CD4-positive, alpha-beta T cell treated with Interleukin-2 at 100 ng/mL for 4 hours (primary cell): ENCODE measurements around the gene C2CD4C.
"Not testable (repeated sequence)": the region's sequence is repeated elsewhere in the genome, so short reads cannot be mapped to it uniquely, and the experiment has no call there.

Experiments
- DNase-seq: peaks from one replicate; pipeline ENCODE4 v3.0.0-alpha.2; 2020; ENCODE audit warnings: low spot score

C2CD4C gene

DNA sequence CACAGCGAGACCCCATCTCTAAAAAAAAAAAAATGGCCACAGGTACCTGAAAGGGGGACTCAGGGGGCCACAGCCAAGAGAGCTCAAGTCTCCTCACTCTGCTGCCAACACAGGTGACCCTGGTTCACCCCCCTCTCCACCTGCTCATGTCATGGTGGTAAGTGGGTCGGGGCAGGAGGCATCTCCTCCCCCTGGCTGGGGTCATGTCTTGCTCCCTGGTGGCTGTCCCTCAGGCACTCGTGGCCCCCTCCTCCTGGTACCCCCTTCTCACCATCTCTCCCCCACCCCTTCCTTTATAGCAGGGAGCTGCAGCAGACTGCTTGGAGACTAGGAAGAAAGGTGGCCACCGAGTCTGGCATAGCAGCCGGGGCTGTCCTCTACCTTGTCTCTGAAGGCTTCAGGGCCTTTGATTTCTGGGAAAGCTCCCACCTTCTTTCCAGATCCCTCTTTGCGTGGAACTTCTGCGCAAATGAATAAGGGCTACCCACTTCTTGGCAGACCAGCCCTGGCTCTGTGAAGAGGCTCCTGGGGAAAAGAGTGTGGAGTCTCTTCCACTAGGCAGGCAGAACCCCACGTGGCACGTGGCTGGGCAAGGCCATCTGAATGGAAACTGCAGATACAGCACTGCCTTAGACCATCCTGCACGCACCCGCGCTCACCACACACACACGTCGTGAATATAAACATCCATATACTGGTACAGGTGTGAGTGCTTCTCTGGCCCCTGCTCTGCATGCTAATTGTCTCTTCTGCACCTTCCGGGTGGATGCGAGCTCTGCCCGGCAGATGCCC lies 44.3 kb downstream of the C2CD4C start:
- no peak for DNase-seq

DNA sequence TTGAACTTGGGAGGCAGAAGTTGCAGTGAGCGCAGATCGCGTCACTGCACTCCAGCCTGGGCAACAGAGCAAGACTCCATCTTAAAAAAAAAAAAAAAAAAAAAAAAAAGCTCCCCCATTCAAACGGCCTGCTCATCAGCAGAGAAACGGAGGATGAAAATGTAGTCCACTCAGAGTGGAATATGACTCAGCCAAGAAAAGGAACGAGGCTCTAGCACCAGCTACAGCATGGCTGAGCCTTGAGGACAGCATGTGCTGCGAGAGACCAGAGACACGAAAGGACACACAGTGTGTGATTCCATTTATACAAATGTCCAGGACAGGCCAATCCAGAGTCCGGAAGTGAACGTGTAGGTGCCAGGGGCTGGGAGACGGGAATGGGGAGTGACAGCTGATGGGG lies 46.3 kb downstream of the C2CD4C start:
- no peak for DNase-seq

DNA sequence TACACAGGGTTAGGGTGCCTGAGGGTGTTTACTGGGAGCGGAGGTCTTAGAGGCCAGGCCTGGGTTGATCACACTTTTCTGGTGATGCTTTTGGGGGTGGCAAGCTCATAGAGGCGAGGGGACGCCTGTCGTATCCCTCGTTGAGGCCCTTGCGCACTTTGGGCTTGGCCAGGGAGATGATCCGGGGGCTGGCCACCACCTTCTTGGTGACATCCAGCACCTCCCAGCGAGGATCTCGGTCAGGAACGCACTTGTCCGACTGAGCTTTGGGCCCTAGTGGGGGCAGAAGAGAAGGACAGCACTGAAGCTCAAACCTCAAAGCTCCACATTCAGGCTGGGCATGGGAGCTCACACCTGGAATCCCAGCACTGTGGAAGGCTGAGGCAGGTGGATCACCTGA lies 46.8 kb downstream of the C2CD4C start:
- DNase-seq: no peak

DNA sequence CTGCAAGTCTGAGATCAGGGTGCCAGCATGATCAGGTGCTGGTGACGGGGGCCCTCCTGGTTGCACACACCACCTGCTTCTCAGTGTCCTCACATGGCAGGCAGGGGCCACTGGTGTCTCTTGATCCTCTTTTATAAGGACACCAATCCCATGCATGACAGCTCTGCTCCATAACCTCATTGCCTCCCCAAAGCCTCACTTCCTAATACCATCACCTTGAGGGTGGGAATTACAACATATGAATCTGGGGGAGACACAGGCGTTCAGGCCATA lies 49.4 kb downstream of the C2CD4C start:
- DNase-seq: no peak

DNA sequence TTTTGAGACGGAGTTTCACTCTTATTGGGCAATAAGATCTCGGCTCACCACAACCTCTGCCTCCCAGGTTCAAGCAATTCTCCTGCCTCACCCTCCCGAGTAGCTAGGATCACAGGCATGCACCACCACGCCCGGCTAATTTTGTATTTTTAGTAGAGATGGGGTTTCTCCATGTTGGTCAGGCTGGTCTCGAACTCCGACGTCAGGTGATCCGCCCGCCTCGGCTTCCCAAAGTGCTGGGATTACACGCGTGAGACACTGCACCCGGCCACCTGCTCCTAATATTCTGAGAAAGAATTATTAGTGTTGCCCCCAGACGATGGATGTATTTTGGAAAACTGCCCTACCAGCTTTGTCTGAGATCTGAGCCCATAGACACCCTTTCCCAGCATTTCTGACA lies 53.4 kb downstream of the C2CD4C start:
- not testable (repeated sequence) for DNase-seq
